Stimulated activated naive CD8-positive, alpha-beta T cell treated with anti-CD3 and anti-CD28 coated beads, Interleukin-15, Interleukin-2, amounts not matched to agents 100 ng/mL and 50 ng/mL, for 24 hours (primary cell): ENCODE data around the gene FAM107B.

Experiments
- H3K27ac Mint-ChIP-seq: one replicate; pipeline ENCODE4 v1.8.0; 2021; ENCODE audit warnings: mild to moderate bottlenecking, mixed read lengths
- H3K27me3 Mint-ChIP-seq: one replicate; pipeline ENCODE4 v1.8.0; 2021; ENCODE audit warnings: mixed read lengths
- H3K36me3 Mint-ChIP-seq: one replicate; pipeline ENCODE4 v1.8.0; 2021; ENCODE audit warnings: low read depth, mixed read lengths
- H3K4me1 Mint-ChIP-seq: one replicate; pipeline ENCODE4 v1.8.0; 2021; ENCODE audit warnings: low read depth, mixed read lengths
- H3K4me3 Mint-ChIP-seq: one replicate; pipeline ENCODE4 v1.8.0; 2021; ENCODE audit warnings: mild to moderate bottlenecking, mixed read lengths
- H3K9me3 Mint-ChIP-seq: one replicate; pipeline ENCODE4 v1.8.0; 2021; ENCODE audit warnings: mixed read lengths

Gene FAM107B

DNA sequence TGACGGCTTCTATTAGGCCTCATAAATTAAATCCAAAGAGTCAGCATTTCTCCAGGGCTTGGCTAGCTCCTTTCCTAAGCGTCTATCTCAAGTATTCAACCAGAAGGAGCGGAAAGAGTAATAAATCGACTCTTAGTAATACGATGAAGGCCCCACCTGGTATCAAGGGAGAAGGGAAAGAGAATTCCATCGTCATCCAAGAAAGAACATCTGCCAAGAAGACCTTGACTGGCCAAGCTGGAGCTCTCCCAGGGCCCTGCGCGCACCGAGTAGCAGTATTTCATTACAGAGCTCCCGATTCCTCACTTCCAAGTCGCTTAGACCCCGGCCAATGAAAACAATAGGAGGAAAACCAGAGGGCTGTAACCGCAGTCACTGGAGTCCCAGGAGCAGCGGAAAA is 266.0 kb downstream of the FAM107B start:
- H3K9me3 Mint-ChIP-seq, result peaks cover 4% of the 10 kb centered on the region
- no peaks in the 10 kb centered on the region for H3K27me3 Mint-ChIP-seq
- H3K4me3 Mint-ChIP-seq, result no peak overlapping the region
- peaks cover 44% of the 10 kb centered on the region for H3K4me1 Mint-ChIP-seq
- H3K27ac Mint-ChIP-seq, result no peak overlapping the region
- peaks cover 49% of the 10 kb centered on the region for H3K36me3 Mint-ChIP-seq

GRCh38 chr10:14507781-14508180 is 266.9 kb downstream of the FAM107B start:
- Mint-ChIP-seq H3K27me3 (no peaks in the 10 kb centered on the region), H3K27ac (peak overlapping the region; percentile 77), H3K4me3 (no peak overlapping the region)

GRCh38 chr10:14507176-14507575 is 267.5 kb downstream of the FAM107B start:
- H3K4me1 Mint-ChIP-seq, result peaks cover 58% of the 10 kb centered on the region
- no peak overlapping the region for H3K4me3 Mint-ChIP-seq
- peaks cover 38% of the 10 kb centered on the region for H3K36me3 Mint-ChIP-seq
- no peaks in the 10 kb centered on the region for H3K27me3 Mint-ChIP-seq
- H3K27ac Mint-ChIP-seq, result peak overlapping the region; percentile 61
- H3K9me3 Mint-ChIP-seq, result peaks cover 4% of the 10 kb centered on the region

More at GRCh38 chr10:14507781-14508180, 266.9 kb downstream of the FAM107B start:
- H3K4me1 Mint-ChIP-seq, result peaks cover 52% of the 10 kb centered on the region
- H3K9me3 Mint-ChIP-seq, result peaks cover 4% of the 10 kb centered on the region
- peaks cover 44% of the 10 kb centered on the region for H3K36me3 Mint-ChIP-seq

- Mint-ChIP-seq H3K4me1 (peaks cover 46% of the 10 kb centered on the region), H3K27me3 (no peaks in the 10 kb centered on the region), H3K4me3 (no peak overlapping the region), H3K9me3 (no peaks in the 10 kb centered on the region), H3K36me3 (peaks cover 4% of the 10 kb centered on the region), H3K27ac (peak overlapping the region; percentile 61)
Observed at GRCh38 chr10:14502431-14502830, 272.3 kb downstream of the FAM107B start.

DNA sequence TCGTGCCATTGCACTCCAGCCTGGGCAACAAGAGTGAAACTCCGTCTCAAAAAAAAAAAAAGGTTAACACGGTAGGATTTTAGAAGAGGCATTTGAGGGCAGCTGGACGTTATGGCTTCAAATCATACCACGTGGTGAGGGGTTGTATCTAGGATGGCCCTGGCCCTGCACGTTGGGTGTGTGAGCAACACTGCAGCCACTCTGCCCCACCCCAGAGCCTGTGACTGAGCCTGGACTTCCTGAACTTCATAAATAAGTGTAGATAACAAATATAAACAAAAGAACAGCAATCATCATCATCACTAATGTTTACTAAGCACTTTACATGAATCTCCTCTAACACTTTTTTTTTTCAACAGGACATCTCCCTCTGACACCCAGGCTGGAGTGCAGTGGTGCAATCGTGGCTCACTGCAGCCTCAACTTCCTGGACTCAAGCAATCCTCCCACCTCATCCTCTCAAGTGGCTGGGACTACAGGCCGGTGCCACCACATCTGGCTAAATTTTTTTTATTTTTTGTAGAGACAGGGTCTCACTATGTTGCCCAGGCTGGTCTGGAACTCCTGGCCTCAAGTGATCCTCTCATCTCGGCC is 274.4 kb downstream of the FAM107B start:
- no peaks in the 10 kb centered on the region for H3K27me3 Mint-ChIP-seq
- H3K36me3 Mint-ChIP-seq, result no peaks in the 10 kb centered on the region
- no peak overlapping the region for H3K27ac Mint-ChIP-seq
- peaks cover 28% of the 10 kb centered on the region for H3K4me1 Mint-ChIP-seq
- no peaks in the 10 kb centered on the region for H3K9me3 Mint-ChIP-seq
- no peak overlapping the region for H3K4me3 Mint-ChIP-seq

DNA sequence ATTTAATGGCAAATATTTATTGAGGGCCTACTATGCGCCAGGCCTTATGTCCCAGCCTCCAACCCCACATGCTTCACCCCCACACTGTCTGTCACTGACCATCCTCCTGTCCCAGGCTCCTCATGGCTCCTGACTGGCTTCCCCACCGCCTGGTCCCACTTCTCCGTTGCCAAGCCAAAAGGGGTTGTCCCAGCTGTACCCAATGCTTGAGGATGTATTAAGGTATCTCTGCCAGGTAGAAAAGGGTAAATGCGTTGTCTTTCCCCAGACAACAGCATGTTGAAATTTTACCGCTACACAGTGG is 275.1 kb downstream of the FAM107B start:
- Mint-ChIP-seq H3K27me3 (no peaks in the 10 kb centered on the region), H3K9me3 (no peaks in the 10 kb centered on the region), H3K4me1 (peaks cover 28% of the 10 kb centered on the region), H3K36me3 (no peaks in the 10 kb centered on the region), H3K27ac (no peak overlapping the region), H3K4me3 (no peak overlapping the region)

GRCh38 chr10:14498326-14498725 is 276.4 kb downstream of the FAM107B start:
- Mint-ChIP-seq H3K4me1 (peaks cover 21% of the 10 kb centered on the region), H3K9me3 (no peaks in the 10 kb centered on the region), H3K4me3 (no peak overlapping the region), H3K27me3 (no peaks in the 10 kb centered on the region), H3K36me3 (no peaks in the 10 kb centered on the region), H3K27ac (no peak overlapping the region)

GRCh38 chr10:14491811-14492210 is 282.9 kb downstream of the FAM107B start:
- no peaks in the 10 kb centered on the region for H3K36me3 Mint-ChIP-seq
- H3K27ac Mint-ChIP-seq, result no peak overlapping the region
- H3K4me3 Mint-ChIP-seq, result no peak overlapping the region
- peaks cover 6% of the 10 kb centered on the region for H3K4me1 Mint-ChIP-seq
- no peaks in the 10 kb centered on the region for H3K9me3 Mint-ChIP-seq
- peaks cover 15% of the 10 kb centered on the region for H3K27me3 Mint-ChIP-seq

GRCh38 chr10:14489522-14490177 is 285.0 kb downstream of the FAM107B start:
- H3K4me1 Mint-ChIP-seq, result peaks cover 6% of the 10 kb centered on the region
- H3K9me3 Mint-ChIP-seq, result no peaks in the 10 kb centered on the region
- peaks cover 27% of the 10 kb centered on the region for H3K27me3 Mint-ChIP-seq
- H3K27ac Mint-ChIP-seq, result no peak overlapping the region
- H3K36me3 Mint-ChIP-seq, result no peaks in the 10 kb centered on the region
- no peak overlapping the region for H3K4me3 Mint-ChIP-seq

- Mint-ChIP-seq H3K4me1 (peaks cover 6% of the 10 kb centered on the region), H3K4me3 (no peak overlapping the region), H3K36me3 (no peaks in the 10 kb centered on the region), H3K9me3 (no peaks in the 10 kb centered on the region), H3K27me3 (peaks cover 39% of the 10 kb centered on the region), H3K27ac (no peak overlapping the region)
Observed at GRCh38 chr10:14487488-14487883, 287.2 kb downstream of the FAM107B start.

- Mint-ChIP-seq H3K4me1 (peaks cover 6% of the 10 kb centered on the region), H3K4me3 (no peak overlapping the region), H3K27ac (no peak overlapping the region), H3K36me3 (no peaks in the 10 kb centered on the region), H3K9me3 (no peaks in the 10 kb centered on the region), H3K27me3 (peaks cover 39% of the 10 kb centered on the region)
Observed at GRCh38 chr10:14486777-14487487, 287.8 kb downstream of the FAM107B start.

DNA sequence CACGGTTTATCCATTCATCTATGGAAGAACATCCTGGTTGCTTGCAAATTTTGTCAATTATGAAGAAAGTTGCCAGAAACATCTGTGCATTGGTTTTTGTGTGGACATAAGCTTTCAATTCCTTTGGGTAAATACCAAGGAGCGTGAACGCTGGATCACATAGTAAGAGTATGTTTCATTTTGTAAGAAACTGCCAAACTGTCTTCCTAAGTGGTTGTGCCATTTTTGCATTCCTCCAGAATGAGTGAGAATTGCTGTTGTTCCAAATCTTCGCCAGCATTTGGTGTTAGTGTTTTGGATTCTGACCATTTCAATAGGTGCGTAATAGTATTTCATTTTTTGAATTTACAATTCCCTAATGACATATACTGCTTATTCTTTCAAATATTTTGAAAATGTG is 288.7 kb downstream of the FAM107B start:
- H3K27me3 Mint-ChIP-seq, result peaks cover 39% of the 10 kb centered on the region
- no peaks in the 10 kb centered on the region for H3K36me3 Mint-ChIP-seq
- no peaks in the 10 kb centered on the region for H3K9me3 Mint-ChIP-seq
- peaks cover under 1% of the 10 kb centered on the region for H3K4me1 Mint-ChIP-seq
- no peak overlapping the region for H3K4me3 Mint-ChIP-seq
- no peak overlapping the region for H3K27ac Mint-ChIP-seq

GRCh38 chr10:14483417-14483816 is 291.3 kb downstream of the FAM107B start:
- no peaks in the 10 kb centered on the region for H3K36me3 Mint-ChIP-seq
- H3K4me3 Mint-ChIP-seq, result no peak overlapping the region
- H3K4me1 Mint-ChIP-seq, result no peaks in the 10 kb centered on the region
- H3K27me3 Mint-ChIP-seq, result peaks cover 29% of the 10 kb centered on the region
- no peaks in the 10 kb centered on the region for H3K9me3 Mint-ChIP-seq
- H3K27ac Mint-ChIP-seq, result no peak overlapping the region

- H3K9me3 Mint-ChIP-seq, result no peaks in the 10 kb centered on the region
- no peaks in the 10 kb centered on the region for H3K36me3 Mint-ChIP-seq
- peaks cover 24% of the 10 kb centered on the region for H3K27me3 Mint-ChIP-seq
- H3K4me3 Mint-ChIP-seq, result no peak overlapping the region
- H3K27ac Mint-ChIP-seq, result no peak overlapping the region
- H3K4me1 Mint-ChIP-seq, result no peaks in the 10 kb centered on the region
Observed at GRCh38 chr10:14481752-14482151, 292.9 kb downstream of the FAM107B start.

- Mint-ChIP-seq H3K27me3 (peaks cover 18% of the 10 kb centered on the region), H3K36me3 (no peaks in the 10 kb centered on the region), H3K27ac (no peak overlapping the region), H3K4me1 (no peaks in the 10 kb centered on the region), H3K9me3 (no peaks in the 10 kb centered on the region), H3K4me3 (no peak overlapping the region)
Observed at GRCh38 chr10:14481014-14481413, 293.7 kb downstream of the FAM107B start.
